HG03439 (cell line): Measurements from ENCODE around the gene ACP6.
A peak's percentile ranks its signal among the peaks of the same experiment; 100 is the strongest.
"Not testable (repeated sequence)": the region's sequence is repeated elsewhere in the genome, so short reads cannot be mapped to it uniquely, and the experiment has no call there.

Experiments
- ATAC-seq: cut with Tn5 transposase; IDR thresholded peaks from one replicate; pipeline ENCODE4 v1.9.1; 2021; ENCODE audit warnings: mild to moderate bottlenecking, moderate library complexity; ENCODE audit not compliant: unreplicated experiment

Gene ACP6

GRCh38 chr1:147670319-147671001, at the start of gene ACP6:
TSS of gene ACP6 (minus strand) at chr1:147670524. CDS start at chr1:147670048, 476 bp downstream.
- ATAC-seq, result peak; percentile 98

DNA sequence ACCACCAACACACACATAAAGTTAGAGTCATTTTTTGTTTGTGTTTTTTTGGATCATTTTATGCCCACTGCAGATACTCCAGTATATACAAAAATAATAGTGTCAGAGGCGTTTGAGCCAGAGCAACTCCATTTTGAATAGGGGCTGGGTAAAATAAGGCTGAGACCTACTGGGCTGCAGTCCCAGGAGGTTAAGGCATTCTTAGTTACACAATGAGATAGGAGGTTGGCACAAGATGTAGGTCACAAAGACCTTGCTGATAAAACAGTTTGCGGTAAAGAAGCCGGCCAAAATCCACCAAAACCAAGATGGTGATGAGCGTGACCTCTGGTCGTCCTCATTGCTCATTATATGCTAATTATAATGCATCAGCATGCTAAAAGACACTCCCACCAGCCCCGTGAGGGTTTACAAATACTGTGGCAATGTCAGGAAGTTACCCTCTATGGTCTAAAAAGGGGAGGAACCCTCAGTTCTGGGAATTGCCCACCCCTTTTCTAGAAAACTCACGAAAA, 49.4 kb upstream of the ACP6 start:
- ATAC-seq, result no peak

DNA sequence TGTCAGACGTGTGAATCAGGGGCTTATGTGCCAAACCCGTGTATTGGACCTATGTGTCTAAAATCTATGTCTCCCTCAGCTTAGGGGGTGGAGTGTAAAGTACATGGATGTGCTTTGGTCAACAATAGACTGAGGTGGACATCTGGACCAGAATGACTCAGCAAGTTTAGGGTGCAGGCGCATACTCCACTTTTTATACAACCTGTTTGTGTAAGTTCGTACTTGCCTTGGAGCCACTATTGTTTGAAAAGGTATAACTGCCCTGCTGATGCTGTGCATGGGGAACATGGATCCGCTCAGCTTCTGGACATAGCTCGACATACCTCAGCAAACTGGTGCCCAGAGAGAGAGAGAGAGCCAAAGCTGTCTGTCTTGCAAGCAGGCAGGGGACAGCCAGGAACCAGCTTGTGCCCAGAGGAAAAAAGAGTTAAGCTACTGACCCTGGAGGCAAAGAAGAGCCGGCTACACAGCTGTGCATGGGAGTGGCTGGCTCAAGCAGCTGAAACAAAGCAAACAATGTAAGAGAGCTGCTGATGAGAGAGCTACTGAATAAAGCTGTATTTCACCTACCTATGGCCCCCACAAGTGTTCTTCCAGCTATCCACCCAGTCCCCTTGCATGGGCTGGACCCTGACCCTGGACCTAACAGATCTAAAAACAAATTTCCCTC, 48.8 kb upstream of the ACP6 start:
- ATAC-seq, result no peak

DNA sequence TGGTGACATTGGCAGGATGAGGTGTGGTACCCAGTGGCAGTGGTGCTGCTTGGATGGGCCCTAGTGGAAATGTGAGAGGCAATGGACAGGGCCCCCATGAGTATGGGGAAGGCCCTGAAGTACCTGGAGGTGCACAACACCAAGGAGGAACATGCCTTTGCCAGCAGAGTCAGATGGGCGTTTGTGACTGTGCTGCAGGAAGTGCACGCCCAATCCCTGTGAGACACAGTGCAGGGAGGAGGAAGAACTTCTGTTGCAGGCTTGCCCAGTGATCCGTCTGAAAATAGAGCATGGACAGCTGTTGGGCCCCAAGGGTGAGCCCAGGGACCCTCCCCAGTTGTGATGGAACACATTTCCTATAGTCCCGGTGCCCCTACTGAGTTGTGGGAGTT, 47.4 kb upstream of the ACP6 start:
- ATAC-seq, result no peak

GRCh38 chr1:147717051-147717705, 46.9 kb upstream of the ACP6 start:
- ATAC-seq, result no peak

GRCh38 chr1:147712605-147713004, 42.3 kb upstream of the ACP6 start:
- ATAC-seq, result no peak

DNA sequence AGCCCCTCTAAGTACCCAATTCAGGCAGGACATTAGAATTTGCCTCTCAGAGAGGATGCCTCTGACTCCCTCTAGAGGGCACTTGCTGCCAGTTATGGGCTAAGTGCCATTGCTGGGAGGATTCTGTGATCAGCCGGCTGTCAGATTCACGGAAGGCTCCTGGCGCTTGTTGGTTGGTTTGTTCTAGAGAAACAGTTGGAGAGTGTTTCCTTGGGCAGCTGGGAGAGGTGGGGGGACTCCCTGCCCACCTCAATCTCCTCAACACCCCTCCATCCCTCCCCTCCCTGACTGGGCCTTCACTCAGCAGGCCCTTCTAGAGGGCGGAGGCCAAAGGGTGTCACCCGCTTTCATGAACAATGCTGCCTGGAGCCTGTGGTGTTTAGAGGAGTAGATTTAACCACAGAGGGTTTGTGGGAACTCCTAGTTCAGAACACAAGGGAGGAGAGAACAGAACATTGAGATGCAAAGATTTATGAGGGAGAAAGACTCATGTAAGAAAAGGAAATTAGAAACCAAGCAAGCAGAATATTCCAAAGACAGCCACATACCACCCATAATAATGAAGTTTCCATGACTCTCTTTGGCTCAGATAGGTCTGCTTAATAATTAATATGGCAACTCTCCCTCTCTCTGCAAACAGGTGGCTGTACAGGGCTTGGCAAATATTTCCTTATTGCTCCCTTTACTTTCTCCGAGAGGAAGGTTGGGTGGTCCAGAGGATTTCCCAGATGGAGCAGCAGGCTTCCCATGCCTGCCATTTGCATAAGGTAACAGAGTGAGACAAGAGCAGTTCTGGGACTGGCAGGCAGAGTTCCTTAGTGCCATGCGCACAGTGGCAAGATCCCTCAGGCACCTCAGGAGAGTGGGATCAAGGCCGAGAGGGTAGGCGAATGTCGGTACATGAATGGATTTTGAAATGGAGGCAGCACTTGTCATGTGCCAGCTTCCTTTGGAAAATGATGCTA, 30.0 kb upstream of the ACP6 start:
- ATAC-seq, result no peak

DNA sequence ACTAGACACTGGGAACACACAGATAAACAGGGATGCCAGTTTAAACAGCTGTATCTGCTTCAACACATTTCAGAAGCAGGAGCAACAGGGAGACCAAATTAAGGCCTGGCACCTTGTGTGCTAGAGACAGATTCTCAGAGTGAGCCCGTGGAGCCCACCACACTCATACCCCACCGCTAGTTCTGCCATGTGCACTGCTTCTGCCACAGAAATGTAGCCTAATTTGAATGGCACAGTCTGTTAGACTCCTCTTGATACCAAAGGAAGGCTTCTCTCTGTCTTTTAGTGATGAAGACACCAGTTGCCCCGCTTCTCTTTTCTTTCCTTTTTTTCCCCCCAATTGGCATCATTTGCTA, 29.3 kb upstream of the ACP6 start:
- no peak for ATAC-seq

- ATAC-seq, result no peak
Observed at GRCh38 chr1:147683163-147683763, 12.9 kb upstream of the ACP6 start.

- not testable (repeated sequence) for ATAC-seq
Observed at GRCh38 chr1:147680608-147681235, 10.4 kb upstream of the ACP6 start.

DNA sequence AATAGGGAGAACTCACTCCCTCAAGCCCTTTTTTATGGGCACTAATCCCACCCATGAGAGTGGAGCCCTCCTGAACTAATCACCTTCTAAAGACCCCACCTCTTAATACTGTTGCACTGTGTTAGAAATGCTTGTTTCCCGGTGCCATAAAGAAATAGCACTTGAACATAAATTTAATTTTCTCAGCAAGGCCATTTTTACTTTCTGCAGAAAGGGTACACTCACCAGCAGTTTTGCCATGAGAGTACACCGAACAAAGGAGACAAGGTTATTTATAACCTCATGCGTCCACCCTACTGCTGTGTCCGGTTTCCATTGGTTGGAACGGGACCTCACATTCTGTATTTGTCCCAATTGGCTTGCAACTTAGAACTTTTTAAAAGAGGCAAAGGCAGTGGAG, 7.4 kb upstream of the ACP6 start:
- not testable (repeated sequence) for ATAC-seq

- ATAC-seq, result no peak
Observed at GRCh38 chr1:147676311-147677085, 6.2 kb upstream of the ACP6 start.

- ATAC-seq, result no peak
Observed at GRCh38 chr1:147673816-147674215, 3.5 kb upstream of the ACP6 start.

DNA sequence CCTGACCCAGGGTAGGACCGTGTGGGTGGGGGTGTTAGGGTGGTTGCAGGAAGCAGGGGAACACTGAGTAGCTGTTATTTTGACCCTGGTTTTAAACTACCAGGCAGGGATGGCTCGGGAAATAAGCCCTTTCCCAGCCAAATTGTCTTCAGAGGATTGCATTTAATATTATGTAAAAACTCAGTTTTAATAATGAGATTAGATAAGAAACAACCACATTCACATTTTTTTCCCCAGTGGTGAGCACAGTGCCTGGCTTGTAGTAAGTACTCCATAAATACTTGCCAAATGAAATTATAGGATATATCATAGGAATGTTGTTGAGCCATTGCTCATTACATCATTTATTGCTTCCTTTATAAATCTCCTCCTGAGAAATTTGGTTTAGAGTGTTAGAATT, 3.1 kb upstream of the ACP6 start:
- ATAC-seq, result no peak

DNA sequence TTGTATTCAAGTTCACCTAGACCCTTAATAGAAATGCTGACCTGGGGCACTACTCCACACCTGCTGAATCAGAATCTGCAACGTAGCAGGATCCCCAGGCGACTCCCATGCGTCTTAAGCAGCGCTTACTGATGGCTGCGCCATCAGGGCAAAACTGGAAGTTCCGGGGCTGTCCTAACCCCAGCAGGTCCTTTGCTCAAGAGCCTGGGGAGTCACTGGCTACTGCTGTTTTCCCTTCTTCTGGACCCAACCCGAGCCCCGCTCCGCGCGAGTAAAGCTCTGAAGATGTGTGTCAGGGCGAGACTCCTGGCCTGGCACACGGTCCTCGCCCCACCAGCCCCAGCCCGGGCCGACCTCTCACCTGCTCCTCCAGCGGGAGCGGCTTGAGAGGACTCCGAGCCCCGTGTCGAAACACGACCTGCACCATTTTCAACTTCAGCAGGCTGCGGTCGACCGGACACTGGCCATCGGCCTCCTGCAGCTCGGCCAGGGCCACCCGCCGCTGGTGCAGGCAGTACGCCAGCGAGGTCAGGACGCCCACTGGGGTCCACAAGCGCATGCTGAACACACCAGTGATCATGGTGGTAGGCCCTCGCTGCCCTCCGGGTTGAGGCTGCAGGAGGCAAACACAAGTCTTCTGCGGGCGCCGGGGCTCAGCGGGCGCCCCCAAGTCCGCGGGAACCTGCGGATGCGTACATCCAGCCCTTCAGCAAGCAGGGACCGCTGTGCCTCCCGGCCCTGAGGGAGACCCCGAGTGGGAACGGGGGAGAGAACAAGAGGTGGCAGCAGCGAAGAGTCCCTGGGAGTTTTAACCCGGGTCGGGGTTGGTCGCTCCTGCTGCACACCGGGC, 630 bp downstream of the ACP6 start:
- peak; percentile 34 for ATAC-seq

DNA sequence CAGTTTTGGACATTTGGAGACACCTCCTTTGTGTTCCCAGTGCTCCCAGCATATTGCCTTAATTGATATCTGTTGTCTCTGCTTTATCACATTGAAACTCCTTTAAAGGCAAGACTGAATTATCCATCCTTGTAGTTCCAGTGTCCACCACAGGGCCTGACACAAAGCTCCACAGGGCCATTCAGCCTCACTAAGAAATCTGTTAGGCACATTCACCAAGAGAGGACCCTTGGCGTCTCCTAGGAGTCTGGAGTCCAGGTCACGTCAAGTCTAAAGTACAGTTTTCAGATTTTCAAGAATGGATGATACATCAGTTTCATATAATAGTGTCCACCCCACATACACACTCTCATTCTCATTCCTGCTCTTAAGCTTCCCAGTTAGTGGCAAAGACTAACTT, 4.8 kb downstream of the ACP6 start:
- no peak for ATAC-seq

- ATAC-seq, result no peak
Observed at GRCh38 chr1:147664206-147664605, 6.1 kb downstream of the ACP6 start.

DNA sequence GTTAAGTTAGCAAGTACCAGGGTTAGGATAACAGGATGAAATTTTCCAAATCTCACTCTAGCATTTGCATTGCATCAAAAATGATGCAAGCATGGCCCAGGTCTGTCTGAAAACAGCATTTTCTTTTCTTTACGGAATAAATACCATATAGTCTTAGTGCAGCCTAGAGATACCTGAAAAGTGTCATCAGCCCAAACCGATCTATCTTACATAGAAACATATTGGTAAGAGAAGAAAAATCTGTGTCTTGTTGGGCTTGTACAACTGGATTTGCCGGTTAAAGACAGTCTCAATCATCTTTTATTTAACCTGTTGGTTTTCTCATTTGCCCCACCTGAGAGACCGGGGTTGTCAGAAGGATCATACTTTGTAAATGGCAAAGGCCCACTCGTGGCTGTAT, 15.8 kb downstream of the ACP6 start:
- ATAC-seq, result no peak
